Measurements from ENCODE around the gene SNAP91. TPM values are rescaled to one million over a fixed set of nuclear protein-coding genes. Genes with fewer than 3 reads are reported as not detected.
"Not testable (repeated sequence)": the region's sequence is repeated elsewhere in the genome, so short reads cannot be mapped to it uniquely, and the experiment has no call there.

The SNAP91 gene
- total RNA-seq, 1 experiment from 2014 or later: 0.95 TPM

- ChIA-PET CTCF (no interaction called here), POLR2A (no interaction called here)
- no peak for ATAC-seq
- Histone ChIP-seq H3K36me3 (ENCODE audit: control insufficient read depth, insufficient read depth, low read length) (no peaks in the 10 kb centered on the region), H3K4me1 (ENCODE audit: control insufficient read depth, insufficient read depth, low read length) (no peaks in the 10 kb centered on the region), H3K9me3 (ENCODE audit: control insufficient read depth, insufficient read depth, low read depth, low read length) (no peaks in the 10 kb centered on the region), H3K27ac (ENCODE audit: low read length) (no peak overlapping the region), H3K27me3 (ENCODE audit: control insufficient read depth, insufficient read depth, low read length) (no peaks in the 10 kb centered on the region), H3K4me3 (ENCODE audit: low read depth in 2 of 2, low read length in 2 of 2) (no peak overlapping the region)
- TF ChIP-seq SIN3A (IDR thresholded peaks at IDR 0.05; ENCODE audit: borderline replicate concordance, insufficient read depth, low read depth, low read length): no peak
- TF ChIP-seq CTCF (IDR thresholded peaks at IDR 0.05): no peak
- TF ChIP-seq POLR2AphosphoS5 (IDR thresholded peaks at IDR 0.05; ENCODE audit: low read depth, low read length): no peak
- no peak for TF ChIP-seq REST (IDR thresholded peaks at IDR 0.05; ENCODE audit: insufficient read depth in 1 of 2, low read depth in 2 of 2, low read length in 1 of 2)
- TF ChIP-seq TCF7L2 (IDR thresholded peaks at IDR 0.05; ENCODE audit: low read depth, low read length): no peak
- no peak for DNase-seq (ENCODE audit: low read depth, low spot score)
- no TSS peak for BruUV-seq (replicated peaks)
- intact Hi-C loops (cut with micrococcal nuclease; ENCODE audit: unreplicated experiment): no loop called here
- in situ Hi-C loops (cut with HindIII; ENCODE audit: low pct_unique_long_range_greater_than_20kb, low sequenced_read_pairs): no loop called here
These were observed 75.3 kb downstream of the SNAP91 start for GRCh38 chr6:83633609-83634008.

- no peak for DNase-seq (ENCODE audit: low read depth, low spot score)
- no TSS peak for BruUV-seq (replicated peaks)
- H3K27ac ChIP-seq (ENCODE audit: low read length): no peak overlapping the region
- no peaks in the 10 kb centered on the region for H3K36me3 ChIP-seq (ENCODE audit: control insufficient read depth, insufficient read depth, low read length)
- ChIA-PET CTCF (no interaction called here), POLR2A (no interaction called here)
- no peaks in the 10 kb centered on the region for H3K27me3 ChIP-seq (ENCODE audit: control insufficient read depth, insufficient read depth, low read length)
- in situ Hi-C loops (cut with HindIII; ENCODE audit: low pct_unique_long_range_greater_than_20kb, low sequenced_read_pairs) (no loop called here), intact Hi-C loops (cut with micrococcal nuclease; ENCODE audit: unreplicated experiment) (no loop called here)
- no peak for ATAC-seq
- TF ChIP-seq REST (IDR thresholded peaks at IDR 0.05; ENCODE audit: insufficient read depth in 1 of 2, low read depth in 2 of 2, low read length in 1 of 2): no peak
- TF ChIP-seq SIN3A (IDR thresholded peaks at IDR 0.05; ENCODE audit: borderline replicate concordance, insufficient read depth, low read depth, low read length): no peak
- no peak for TF ChIP-seq CTCF (IDR thresholded peaks at IDR 0.05)
- TF ChIP-seq POLR2AphosphoS5 (IDR thresholded peaks at IDR 0.05; ENCODE audit: low read depth, low read length): no peak
- no peak for TF ChIP-seq TCF7L2 (IDR thresholded peaks at IDR 0.05; ENCODE audit: low read depth, low read length)
- no peaks in the 10 kb centered on the region for H3K4me1 ChIP-seq (ENCODE audit: control insufficient read depth, insufficient read depth, low read length)
- H3K9me3 ChIP-seq (ENCODE audit: control insufficient read depth, insufficient read depth, low read depth, low read length): no peaks in the 10 kb centered on the region
- H3K4me3 ChIP-seq (ENCODE audit: low read depth in 2 of 2, low read length in 2 of 2): no peak overlapping the region
These were observed 75.8 kb downstream of the SNAP91 start for GRCh38 chr6:83633149-83633548.

- CTCF ChIA-PET; in situ Hi-C loops (cut with HindIII; ENCODE audit: low pct_unique_long_range_greater_than_20kb, low sequenced_read_pairs); intact Hi-C loops (cut with micrococcal nuclease; ENCODE audit: unreplicated experiment); H3K4me3 ChIP-seq (ENCODE audit: low read depth in 2 of 2, low read length in 2 of 2); H3K27ac ChIP-seq (ENCODE audit: low read length); H3K36me3 ChIP-seq (ENCODE audit: control insufficient read depth, insufficient read depth, low read length); ATAC-seq; POLR2A ChIA-PET; H3K4me1 ChIP-seq (ENCODE audit: control insufficient read depth, insufficient read depth, low read length); H3K9me3 ChIP-seq (ENCODE audit: control insufficient read depth, insufficient read depth, low read depth, low read length); H3K27me3 ChIP-seq (ENCODE audit: control insufficient read depth, insufficient read depth, low read length); BruUV-seq (replicated peaks); DNase-seq (ENCODE audit: low read depth, low spot score): not testable (repeated sequence)
These were observed 79.0 kb downstream of the SNAP91 start for GRCh38 chr6:83629908-83630307.

Measured in Panc1 (cell line).